ENCODE results near the gene EPB41L4A. TPM values are rescaled to one million over a fixed set of nuclear protein-coding genes. Genes with fewer than 3 reads are reported as not detected.
A peak's percentile ranks its signal among the peaks of the same experiment; 100 is the strongest.

Gene EPB41L4A
- total RNA-seq, 1 donor from 2014 or later: 11.1 TPM

GRCh38 chr5:112316006-112316405 is 103.1 kb downstream of the EPB41L4A start:
- TF ChIP-seq EZH2 (IDR thresholded peaks at IDR 0.05; ENCODE audit: insufficient read depth, low read length) (no peak), CTCF (IDR thresholded peaks at IDR 0.05; ENCODE audit: insufficient read depth, low read depth, low read length) (no peak)
- no peak for DNase-seq (ENCODE audit: low read depth)

GRCh38 chr5:112312295-112313275 is 106.5 kb downstream of the EPB41L4A start:
- no peaks in the 10 kb centered on the region for H3K27me3 Mint-ChIP-seq (ENCODE audit: low read depth, unreplicated experiment)
- H3K4me1 ChIP-seq (ENCODE audit: insufficient read depth, low read length): no peaks in the 10 kb centered on the region
- H3K9me3 ChIP-seq (ENCODE audit: insufficient read depth, low read depth, low read length): no peaks in the 10 kb centered on the region
- H3K27me3 ChIP-seq (ENCODE audit: insufficient read depth, low read length): no peaks in the 10 kb centered on the region
- no peak overlapping the region for H3K27ac Mint-ChIP-seq (ENCODE audit: unreplicated experiment)
- H3K9ac ChIP-seq (ENCODE audit: low read length): no peak overlapping the region
- H2AFZ ChIP-seq (ENCODE audit: low read depth, low read length): no peak overlapping the region
- FAIRE-seq: no peak
- no peaks in the 10 kb centered on the region for H3K36me3 Mint-ChIP-seq (ENCODE audit: low read depth, unreplicated experiment)
- H3K4me3 Mint-ChIP-seq (ENCODE audit: unreplicated experiment): no peak overlapping the region
- H3K4me2 ChIP-seq (ENCODE audit: low read length): no peak overlapping the region
- H3K79me2 ChIP-seq (ENCODE audit: insufficient read depth, low read length): no peaks in the 10 kb centered on the region
- no peak for DNase-seq (ENCODE audit: low read depth)
- TF ChIP-seq CTCF (IDR thresholded peaks at IDR 0.05; ENCODE audit: insufficient read depth, low read depth, low read length) (no peak), EZH2 (IDR thresholded peaks at IDR 0.05; ENCODE audit: insufficient read depth, low read length) (no peak)
- no peaks in the 10 kb centered on the region for H4K20me1 ChIP-seq (ENCODE audit: insufficient read depth, low read length)
- H3K36me3 ChIP-seq (ENCODE audit: insufficient read depth, low read length): no peaks in the 10 kb centered on the region
- peaks cover 7% of the 10 kb centered on the region for H3K4me1 Mint-ChIP-seq (ENCODE audit: low read depth, unreplicated experiment)
- H3K27ac ChIP-seq (ENCODE audit: low read depth, low read length): no peak overlapping the region
- H3K9me3 Mint-ChIP-seq (ENCODE audit: unreplicated experiment): no peaks in the 10 kb centered on the region
- H3K4me3 ChIP-seq (ENCODE audit: insufficient read depth, low read depth, low read length): no peak overlapping the region

More at GRCh38 chr5:112316006-112316405, 103.1 kb downstream of the EPB41L4A start:
- Histone ChIP-seq H4K20me1 (ENCODE audit: insufficient read depth, low read length) (no peaks in the 10 kb centered on the region), H3K4me1 (ENCODE audit: insufficient read depth, low read length) (no peaks in the 10 kb centered on the region), H2AFZ (ENCODE audit: low read depth, low read length) (no peak overlapping the region), H3K36me3 (ENCODE audit: insufficient read depth, low read length) (no peaks in the 10 kb centered on the region), H3K9ac (ENCODE audit: low read length) (no peak overlapping the region), H3K27ac (ENCODE audit: low read depth, low read length) (no peak overlapping the region), H3K4me3 (ENCODE audit: insufficient read depth, low read depth, low read length) (no peak overlapping the region), H3K4me2 (ENCODE audit: low read length) (no peak overlapping the region), H3K27me3 (ENCODE audit: insufficient read depth, low read length) (no peaks in the 10 kb centered on the region), H3K79me2 (ENCODE audit: insufficient read depth, low read length) (no peaks in the 10 kb centered on the region), H3K9me3 (ENCODE audit: insufficient read depth, low read depth, low read length) (no peaks in the 10 kb centered on the region)
- Mint-ChIP-seq H3K4me3 (ENCODE audit: unreplicated experiment) (no peak overlapping the region), H3K4me1 (ENCODE audit: low read depth, unreplicated experiment) (no peaks in the 10 kb centered on the region), H3K27ac (ENCODE audit: unreplicated experiment) (no peak overlapping the region), H3K36me3 (ENCODE audit: low read depth, unreplicated experiment) (no peaks in the 10 kb centered on the region), H3K27me3 (ENCODE audit: low read depth, unreplicated experiment) (no peaks in the 10 kb centered on the region), H3K9me3 (ENCODE audit: unreplicated experiment) (no peaks in the 10 kb centered on the region)
- no peak for FAIRE-seq

DNA sequence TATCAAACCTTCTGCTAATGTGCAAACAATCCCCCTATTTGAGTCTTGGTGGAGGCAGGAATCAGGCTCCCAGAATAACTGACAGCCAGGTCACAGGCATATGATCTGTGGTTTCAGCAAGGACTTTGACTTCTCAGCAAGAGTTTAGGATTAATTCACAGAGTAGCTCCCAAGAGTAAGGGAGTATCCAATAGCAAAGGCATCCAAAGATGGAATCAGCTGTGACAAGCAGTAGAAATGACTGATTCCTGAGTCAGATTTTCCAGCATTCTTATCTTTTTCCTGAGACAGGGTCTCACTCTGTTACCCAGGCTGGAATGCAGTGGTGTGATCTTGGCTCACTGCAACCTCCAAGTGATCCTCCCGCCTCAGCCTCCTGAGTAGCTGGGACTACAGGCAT is 108.3 kb downstream of the EPB41L4A start:
- FAIRE-seq (no peak), DNase-seq (ENCODE audit: low read depth) (no peak)
- no peak overlapping the region for H3K4me3 ChIP-seq (ENCODE audit: insufficient read depth, low read depth, low read length)
- H3K4me2 ChIP-seq (ENCODE audit: low read length): no peak overlapping the region
- no peaks in the 10 kb centered on the region for H3K79me2 ChIP-seq (ENCODE audit: insufficient read depth, low read length)
- H4K20me1 ChIP-seq (ENCODE audit: insufficient read depth, low read length): no peaks in the 10 kb centered on the region
- no peaks in the 10 kb centered on the region for H3K27me3 ChIP-seq (ENCODE audit: insufficient read depth, low read length)
- H3K9ac ChIP-seq (ENCODE audit: low read length): no peak overlapping the region
- H2AFZ ChIP-seq (ENCODE audit: low read depth, low read length): no peak overlapping the region
- no peaks in the 10 kb centered on the region for H3K36me3 Mint-ChIP-seq (ENCODE audit: low read depth, unreplicated experiment)
- no peaks in the 10 kb centered on the region for H3K9me3 ChIP-seq (ENCODE audit: insufficient read depth, low read depth, low read length)
- peaks cover 7% of the 10 kb centered on the region for H3K4me1 Mint-ChIP-seq (ENCODE audit: low read depth, unreplicated experiment)
- H3K4me3 Mint-ChIP-seq (ENCODE audit: unreplicated experiment): no peak overlapping the region
- peak overlapping the region; percentile 31 for H3K27ac Mint-ChIP-seq (ENCODE audit: unreplicated experiment)
- TF ChIP-seq CTCF (IDR thresholded peaks at IDR 0.05; ENCODE audit: insufficient read depth, low read depth, low read length): no peak
- TF ChIP-seq EZH2 (IDR thresholded peaks at IDR 0.05; ENCODE audit: insufficient read depth, low read length): no peak
- H3K27ac ChIP-seq (ENCODE audit: low read depth, low read length): no peak overlapping the region
- no peaks in the 10 kb centered on the region for H3K27me3 Mint-ChIP-seq (ENCODE audit: low read depth, unreplicated experiment)
- no peaks in the 10 kb centered on the region for H3K9me3 Mint-ChIP-seq (ENCODE audit: unreplicated experiment)
- H3K4me1 ChIP-seq (ENCODE audit: insufficient read depth, low read length): no peaks in the 10 kb centered on the region
- H3K36me3 ChIP-seq (ENCODE audit: insufficient read depth, low read length): no peaks in the 10 kb centered on the region
